HepG2 (cell line): ENCODE measurements around the gene SNRPD1. TPM values are rescaled to one million over a fixed set of nuclear protein-coding genes. Genes with fewer than 3 reads are reported as not detected.

Experiments
- CEBPB ChIP-seq: IDR thresholded peaks from 2 replicates; pipeline ENCODE4 v1.6.1; 2011; ENCODE audit warnings: low read depth, low read length, improper control_type of control experiment, borderline replicate concordance
- CREM ChIP-seq, 2 experiments: sonication (generic) in 1 of 2; formaldehyde crosslinking in 1 of 2; IDR thresholded peaks; 2 replicates each; pipeline versions ENCODE4 v1.4.0 to v1.6.1; 2016 to 2020; ENCODE audit warnings: antibody characterized with exemption in 1 of 2, mild to moderate bottlenecking in 1 of 2, missing genetic modification reagents in 1 of 2
- HOXA3 ChIP-seq: sonication (generic); formaldehyde crosslinking; IDR thresholded peaks from 2 replicates; pipeline ENCODE4 v1.5.0; 2020; ENCODE audit warnings: missing genetic modification reagents
- HOXA5 ChIP-seq: sonication (generic); formaldehyde crosslinking; IDR thresholded peaks from 2 replicates; pipeline ENCODE4 v1.4.0; 2020; ENCODE audit warnings: missing genetic modification reagents
- HOXA7 ChIP-seq: sonication (generic); formaldehyde crosslinking; IDR thresholded peaks from 2 replicates; pipeline ENCODE4 v1.8.1; 2022; ENCODE audit warnings: mild to moderate bottlenecking, missing genetic modification reagents, moderate library complexity
- PHF5A ChIP-seq: IDR thresholded peaks from one replicate; pipeline ENCODE4 v1.6.1; 2018; ENCODE audit warnings: low read depth, missing genetic modification reagents; ENCODE audit not compliant: unreplicated experiment
- POGK ChIP-seq: sonication (generic); formaldehyde crosslinking; conservative IDR thresholded peaks from 2 replicates; pipeline ENCODE4 v1.8.0; 2022; ENCODE audit warnings: mild to moderate bottlenecking, moderate library complexity, missing genetic modification reagents
- SALL2 ChIP-seq: sonication (generic); formaldehyde crosslinking; IDR thresholded peaks from 2 replicates; pipeline ENCODE4 v1.8.1; 2023; ENCODE audit warnings: mild to moderate bottlenecking, missing genetic modification reagents, inconsistent platforms
- SMAD3 ChIP-seq: sonication (generic); formaldehyde crosslinking; IDR thresholded peaks from 2 replicates; pipeline ENCODE4 v1.4.0; 2020; ENCODE audit warnings: missing genetic modification reagents
- SMAD9 ChIP-seq: sonication (generic); formaldehyde crosslinking; IDR thresholded peaks from 2 replicates; pipeline ENCODE4 v1.5.1; 2020; ENCODE audit warnings: mild to moderate bottlenecking, missing genetic modification reagents
- TFDP1 ChIP-seq: IDR thresholded peaks from 2 replicates; pipeline ENCODE4 v1.6.1; 2016; ENCODE audit warnings: missing compliant biosample characterization, missing genetic modification reagents, borderline replicate concordance
- ZBTB3 ChIP-seq: sonication (generic); formaldehyde crosslinking; IDR thresholded peaks from 2 replicates; pipeline ENCODE4 v1.4.0; 2020; ENCODE audit warnings: low read depth, mild to moderate bottlenecking, moderate library complexity, missing genetic modification reagents, borderline replicate concordance
- ZNF121 ChIP-seq: sonication (generic); formaldehyde crosslinking; IDR thresholded peaks from 2 replicates; pipeline ENCODE4 v1.5.0; 2020; ENCODE audit warnings: mild to moderate bottlenecking, missing genetic modification reagents
- ZNF253 ChIP-seq: sonication (generic); formaldehyde crosslinking; IDR thresholded peaks from 2 replicates; pipeline ENCODE4 v1.8.0; 2022; ENCODE audit warnings: mild to moderate bottlenecking, missing genetic modification reagents, borderline replicate concordance
- ZNF615 ChIP-seq: sonication (generic); formaldehyde crosslinking; IDR thresholded peaks from 2 replicates; pipeline ENCODE4 v1.5.0; 2020; ENCODE audit warnings: mild to moderate bottlenecking, missing genetic modification reagents, borderline replicate concordance
- polyA plus RNA-seq, 8 experiments: library from polyadenylated mRNA; depleted of rRNA in 3 of 8; stranded (reverse) in 7 of 8; unstranded in 1 of 8; fragments of >200 nt; fragmentation: Illumina TruSeq in 4 of 8; extraction: Trizol in 4 of 8; gene quantifications; 2 replicates each; pipeline versions ENCODE4 v1.2.1 to v1.2.3, GENCODE V29; 2011 to 2016; ENCODE audit warnings: low read depth in 4 of 8, missing spikeins in 1 of 8, mixed read lengths in 1 of 8; ENCODE audit not compliant: insufficient read depth in 1 of 8
- total RNA-seq, 5 experiments: library from RNA; depleted of rRNA; stranded (reverse); fragments of >200 nt; fragmentation: Illumina TruSeq; extraction: Trizol; gene quantifications; 2 replicates each; pipeline ENCODE4 v1.2.3, GENCODE V29; 2016; ENCODE audit warnings: low read depth in 1 of 5
- TF ChIP-seq, protein P1 (sequence below): IDR thresholded peaks from 2 replicates; pipeline ENCODE4 v1.6.1; 2016; ENCODE audit warnings: missing compliant biosample characterization, missing genetic modification reagents, borderline replicate concordance

Gene SNRPD1
- total and polyA plus RNA-seq, 2 of the 13 experiments (the other 11 are each of a cell fraction or from before 2014, with no cell fraction given): 22.7 to 275 TPM

DNA sequence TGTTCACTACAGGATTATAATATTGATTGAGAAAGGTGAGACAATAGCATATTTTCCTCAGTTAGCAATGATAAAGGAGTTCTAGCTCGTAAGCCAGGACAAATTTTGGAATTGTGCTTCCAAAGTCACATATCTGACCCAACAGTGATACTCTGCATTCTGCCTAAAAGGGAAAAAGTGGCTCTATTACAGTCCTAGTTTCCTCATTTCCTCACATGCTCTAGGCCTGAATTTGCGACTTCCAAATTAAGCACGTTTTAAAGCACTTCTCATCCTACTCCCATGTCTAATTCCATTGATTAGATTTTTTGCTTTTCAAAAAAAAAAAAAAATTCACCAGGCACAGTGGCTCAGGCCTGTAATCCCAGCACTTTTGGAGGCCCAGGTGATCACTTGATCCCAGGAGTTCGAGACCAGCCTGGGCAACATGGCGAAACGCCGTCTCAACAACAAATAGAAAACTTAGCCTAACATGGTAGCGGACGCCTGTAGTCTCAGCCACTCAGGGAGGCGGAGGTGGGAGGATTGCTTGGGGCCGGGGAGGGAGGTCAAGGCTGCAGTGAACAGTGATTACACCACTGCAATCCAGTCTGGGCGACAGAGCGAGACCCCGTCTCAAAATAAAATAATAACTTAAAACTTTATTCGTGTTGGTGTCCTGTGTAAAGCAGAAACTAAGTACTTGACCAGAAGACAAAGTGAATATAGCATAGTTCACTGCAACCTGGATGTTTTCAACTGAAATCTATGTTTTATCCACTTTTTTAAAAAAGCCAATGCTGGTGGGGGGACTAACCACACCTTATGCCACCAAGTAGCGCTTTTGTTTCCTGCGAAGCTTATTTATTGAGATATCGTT is 13.2 kb upstream of the SNRPD1 start (continued):
- TF ChIP-seq, protein P1, sequence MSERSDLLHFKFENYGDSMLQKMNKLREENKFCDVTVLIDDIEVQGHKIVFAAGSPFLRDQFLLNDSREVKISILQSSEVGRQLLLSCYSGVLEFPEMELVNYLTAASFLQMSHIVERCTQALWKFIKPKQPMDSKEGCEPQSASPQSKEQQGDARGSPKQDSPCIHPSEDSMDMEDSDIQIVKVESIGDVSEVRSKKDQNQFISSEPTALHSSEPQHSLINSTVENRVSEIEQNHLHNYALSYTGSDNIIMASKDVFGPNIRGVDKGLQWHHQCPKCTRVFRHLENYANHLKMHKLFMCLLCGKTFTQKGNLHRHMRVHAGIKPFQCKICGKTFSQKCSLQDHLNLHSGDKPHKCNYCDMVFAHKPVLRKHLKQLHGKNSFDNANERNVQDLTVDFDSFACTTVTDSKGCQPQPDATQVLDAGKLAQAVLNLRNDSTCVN: no peak
- no peak for TF ChIP-seq TFDP1 (CRISPR knock-in tag)
- TF ChIP-seq ZNF615: no peak
- no peak for TF ChIP-seq HOXA3 (CRISPR knock-in tag)
- no peak for TF ChIP-seq HOXA5 (CRISPR knock-in tag)
- TF ChIP-seq CEBPB: 0 out of 2 replicates have a peak, but pooled peaks have one; percentile 40
- 0 out of 2 replicates have a peak, but pooled peaks have one; percentile 43 for TF ChIP-seq POGK (CRISPR knock-in tag)
- TF ChIP-seq SMAD3 (CRISPR knock-in tag): no peak
- TF ChIP-seq PHF5A (CRISPR knock-in tag): no peak
- TF ChIP-seq HOXA7 (CRISPR knock-in tag): no peak
- TF ChIP-seq ZBTB3 (CRISPR knock-in tag): no peak
- no peak for TF ChIP-seq SMAD9 (CRISPR knock-in tag)
- TF ChIP-seq SALL2 (CRISPR knock-in tag): no peak
- TF ChIP-seq ZNF121 (CRISPR knock-in tag): peak; percentile 53; the same call in 1 of the 2 replicates
- no peak for TF ChIP-seq ZNF253 (CRISPR knock-in tag)
- TF ChIP-seq CREM (IDR thresholded peaks at IDR 0.05): no peak
- no peak for TF ChIP-seq CREM (CRISPR knock-in tag; IDR thresholded peaks at IDR 0.05)
